ENCODE data around the gene NRG2.

Gene NRG2

GRCh38 chr5:139831624-139832023 lies 211.5 kb downstream of the NRG2 start:
- no peak for DNase-seq

- no peak for DNase-seq
These were observed 213.6 kb downstream of the NRG2 start for GRCh38 chr5:139829471-139829870.

GRCh38 chr5:139828207-139828895 lies 214.7 kb downstream of the NRG2 start:
- no peak for DNase-seq

DNA sequence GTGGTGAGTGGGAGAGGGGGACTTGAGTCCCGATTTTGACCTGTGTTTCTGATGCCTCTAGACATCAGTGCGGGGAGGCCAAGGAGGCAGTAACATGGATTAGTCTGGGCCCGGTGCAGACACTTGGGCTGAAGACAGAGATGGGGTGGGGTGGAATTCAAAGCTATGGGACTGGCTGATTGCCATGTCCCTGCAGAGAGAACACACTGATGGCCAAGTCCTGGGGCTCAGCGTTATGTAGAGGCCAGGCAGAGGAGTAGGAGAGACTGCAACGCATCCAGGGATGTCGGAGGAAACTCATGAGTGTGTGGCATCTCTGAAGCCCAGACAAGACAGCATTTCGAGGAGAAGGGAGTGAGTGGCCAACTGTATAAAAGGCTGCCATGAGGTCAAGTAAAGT lies 217.4 kb downstream of the NRG2 start:
- no peak for DNase-seq

GRCh38 chr5:139823757-139824355 lies 219.2 kb downstream of the NRG2 start:
- no peak for DNase-seq

GRCh38 chr5:139822553-139823425 lies 220.3 kb downstream of the NRG2 start:
- no peak for DNase-seq

- DNase-seq, result no peak
These were observed 221.1 kb downstream of the NRG2 start for GRCh38 chr5:139821806-139822552.

DNA sequence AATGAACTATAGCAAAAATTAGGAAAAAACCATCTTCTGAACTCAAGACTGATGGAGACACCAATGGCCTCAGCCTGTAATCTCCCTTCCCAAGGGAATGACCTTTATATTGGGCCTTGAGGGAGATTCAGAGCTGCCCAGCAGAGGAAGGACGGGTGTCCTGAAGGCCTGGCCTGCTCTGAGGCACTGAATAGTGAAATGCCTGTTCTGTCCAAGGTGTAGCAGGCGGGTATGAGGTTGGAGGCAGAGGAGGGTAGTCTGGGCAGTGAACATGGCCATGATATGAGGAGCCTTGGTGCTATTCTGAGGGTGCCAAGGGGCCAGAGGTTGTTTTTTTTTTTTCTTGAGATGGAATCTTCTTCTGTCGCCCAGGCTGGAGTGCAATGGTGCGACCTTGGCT lies 222.5 kb downstream of the NRG2 start:
- no peak for DNase-seq

GRCh38 chr5:139820130-139820529 lies 223.0 kb downstream of the NRG2 start:
- DNase-seq, result no peak

- no peak for DNase-seq
These were observed 225.1 kb downstream of the NRG2 start for GRCh38 chr5:139817970-139818369.

DNA sequence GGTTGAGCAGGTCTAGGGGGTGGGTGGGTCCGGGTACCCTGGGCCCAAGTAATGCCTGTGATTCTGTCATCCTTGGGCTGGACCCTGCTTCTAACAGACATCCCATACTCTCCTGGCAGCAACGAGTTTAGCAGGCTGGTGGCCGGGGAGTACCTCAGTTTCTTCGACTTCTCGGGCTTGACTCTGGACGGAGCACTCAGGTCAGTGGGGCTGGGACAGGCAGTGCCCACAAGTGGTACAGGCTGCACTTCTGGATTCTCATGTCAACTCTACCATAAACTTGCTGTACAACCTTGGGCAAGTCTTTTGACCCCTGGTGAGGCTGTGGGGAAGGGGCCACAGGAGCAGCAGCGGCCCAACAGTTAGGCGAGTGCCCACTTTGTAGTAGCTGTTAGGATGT lies 225.7 kb downstream of the NRG2 start:
- DNase-seq, result no peak

GRCh38 chr5:139816566-139816965 lies 226.5 kb downstream of the NRG2 start:
- DNase-seq, result no peak

- no peak for DNase-seq
These were observed 228.3 kb downstream of the NRG2 start for GRCh38 chr5:139814704-139815280.

GRCh38 chr5:139814191-139814601 lies 228.9 kb downstream of the NRG2 start:
- no peak for DNase-seq

DNA sequence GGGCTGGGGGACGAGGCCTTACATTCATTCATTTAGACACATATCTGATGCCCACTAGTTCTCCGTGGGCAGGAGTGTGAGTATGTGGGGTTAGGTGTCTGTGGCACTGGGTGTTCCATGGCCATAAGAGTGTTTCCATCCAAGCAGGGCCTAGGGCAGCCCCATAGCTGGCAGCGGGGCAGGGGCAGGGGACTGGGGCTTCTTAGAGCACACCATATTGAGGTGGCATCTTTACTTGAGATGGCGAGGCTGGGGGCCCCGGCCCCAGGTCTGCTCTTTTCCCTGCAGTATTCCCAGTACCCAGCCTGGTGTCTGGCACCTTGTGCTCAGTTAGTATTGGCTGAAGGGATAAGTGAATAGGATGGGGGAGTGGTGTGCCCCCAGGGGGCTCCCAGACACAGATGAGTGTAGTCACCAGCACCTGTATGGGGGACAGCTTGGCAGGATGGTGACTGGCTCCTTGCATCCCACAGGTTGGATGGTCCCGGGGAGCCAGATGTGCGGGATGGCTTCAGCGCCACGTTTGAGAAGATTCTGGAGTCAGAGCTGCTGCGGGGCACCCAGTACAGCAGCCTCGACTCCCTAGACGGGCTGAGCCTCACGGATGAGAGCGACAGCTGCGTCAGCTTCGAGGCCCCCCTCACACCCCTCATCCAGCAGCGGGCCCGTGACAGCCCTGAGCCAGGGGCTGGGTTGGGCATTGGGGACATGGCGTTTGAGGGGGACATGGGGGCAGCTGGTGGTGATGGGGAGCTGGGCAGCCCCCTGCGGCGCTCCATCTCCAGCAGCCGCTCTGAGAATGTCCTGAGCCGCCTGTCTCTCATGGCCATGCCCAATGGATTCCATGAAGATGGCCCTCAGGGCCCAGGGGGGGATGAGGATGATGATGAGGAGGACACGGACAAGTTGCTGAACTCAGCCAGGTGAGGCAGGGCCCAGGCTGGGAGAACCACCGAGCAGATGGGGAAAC lies 230.0 kb downstream of the NRG2 start:
- DNase-seq, result no peak

- no peak for DNase-seq
These were observed 230.8 kb downstream of the NRG2 start for GRCh38 chr5:139812323-139812722.

DNA sequence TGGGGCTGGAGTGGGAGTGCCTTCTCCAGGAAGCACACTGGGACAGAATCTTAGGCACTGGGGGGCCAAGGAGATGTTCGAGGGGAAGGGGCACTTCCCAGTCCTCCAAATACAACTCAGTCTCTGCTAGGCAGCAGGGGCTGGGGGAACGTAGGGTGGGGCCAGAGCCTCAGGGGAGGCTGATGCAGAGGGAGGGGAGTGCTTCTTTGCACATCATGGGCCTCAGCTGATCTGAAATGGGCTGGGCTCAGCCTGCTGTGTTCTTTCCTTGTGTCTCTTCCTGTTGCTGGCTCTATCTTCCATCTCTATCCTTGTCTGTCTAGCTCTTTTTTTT lies 231.9 kb downstream of the NRG2 start:
- DNase-seq, result no peak

DNA sequence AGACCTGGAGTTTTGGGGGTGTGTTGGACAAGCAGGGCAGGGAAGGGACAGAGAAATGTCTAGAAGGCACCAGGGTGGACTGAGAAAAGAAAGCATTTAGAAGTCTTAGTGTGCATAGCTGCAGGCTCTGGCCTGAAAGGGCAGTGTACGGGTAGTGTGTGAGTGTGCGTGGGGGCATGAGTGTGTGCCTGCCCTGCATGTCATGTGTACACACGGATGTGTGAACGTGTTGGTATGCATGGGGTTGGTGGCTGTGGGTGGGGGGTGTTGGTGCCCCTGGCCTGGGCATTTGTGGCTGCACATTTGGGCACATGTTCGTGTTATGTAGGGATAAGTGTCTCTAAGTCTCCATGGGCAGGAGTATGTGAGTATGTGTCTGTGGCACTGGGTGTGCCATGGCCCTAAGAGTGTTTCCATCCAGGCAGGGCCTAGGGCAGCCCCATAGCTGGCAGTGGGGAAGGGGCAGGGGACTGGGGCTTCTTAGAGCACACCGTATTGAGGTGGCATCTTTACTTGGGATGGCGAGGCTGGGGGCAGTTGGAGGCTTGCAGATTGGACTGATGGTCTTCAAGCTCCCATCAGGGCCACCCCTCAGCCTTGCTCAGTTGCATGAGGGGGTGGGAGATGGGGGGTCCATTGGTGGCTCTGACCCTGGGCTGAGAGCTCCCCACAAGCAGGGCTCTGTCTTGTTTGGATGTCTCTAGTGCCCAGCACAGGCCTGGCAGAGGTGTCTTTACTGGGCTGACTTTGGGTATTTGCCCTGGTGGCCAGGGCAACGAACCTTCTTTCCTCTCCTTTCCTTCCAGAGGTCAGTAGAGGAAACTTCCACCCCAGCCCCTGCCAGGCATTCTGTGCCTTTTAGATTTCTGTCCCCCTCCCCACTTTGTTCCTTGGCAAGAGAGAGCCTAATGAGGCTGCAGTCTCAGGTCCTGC lies 232.5 kb downstream of the NRG2 start:
- no peak for DNase-seq

DNA sequence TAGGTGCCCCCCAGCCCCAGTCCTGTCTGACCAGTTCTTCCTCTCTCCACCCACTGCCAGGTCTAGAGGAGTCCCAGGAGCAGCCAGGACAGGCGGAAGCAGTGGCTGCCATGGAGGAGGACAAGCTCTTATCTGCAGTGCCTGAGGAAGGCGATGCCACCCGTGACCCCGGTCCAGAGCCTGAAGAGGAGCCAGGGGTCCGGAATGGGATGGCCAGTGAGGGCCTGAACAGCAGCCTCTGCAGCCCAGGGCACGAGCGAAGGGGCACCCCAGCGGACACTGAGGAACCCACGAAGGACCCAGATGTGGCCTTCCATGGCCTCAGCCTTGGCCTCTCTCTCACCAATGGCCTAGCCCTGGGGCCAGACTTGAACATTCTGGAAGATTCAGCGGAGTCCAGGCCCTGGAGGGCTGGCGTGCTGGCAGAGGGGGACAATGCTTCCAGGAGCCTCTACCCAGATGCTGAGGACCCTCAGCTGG lies 233.7 kb downstream of the NRG2 start:
- no peak for DNase-seq
